ENCODE measurements around the gene RTP5.
"Not testable (repeated sequence)": the region's sequence is repeated elsewhere in the genome, so short reads cannot be mapped to it uniquely, and the experiment has no call there.

Gene RTP5

GRCh38 chr2:241907831-241908230, 38.3 kb downstream of the RTP5 start:
- intact Hi-C loops (cut with DNase I) = not testable (repeated sequence)

GRCh38 chr2:241908686-241909420, 39.3 kb downstream of the RTP5 start:
- DNase-seq = peak in 3 of 10 donors; percentile 23 to 72 (median 57)
- intact Hi-C loops (cut with DNase I) = no loop called here

More at GRCh38 chr2:241907831-241908230, 38.3 kb downstream of the RTP5 start:
- DNase-seq = peak in 1 of 10 donors; percentile 38

- intact Hi-C loops (cut with DNase I) = no loop called here
- DNase-seq = peak in 3 of 10 donors; percentile 18 to 51 (median 47)
These were observed 40.2 kb downstream of the RTP5 start for GRCh38 chr2:241909769-241910168.

GRCh38 chr2:241910604-241911520, 41.3 kb downstream of the RTP5 start:
- DNase-seq = peak in 3 of 10 donors; percentile 22 to 42 (median 32)
- intact Hi-C loops (cut with DNase I) = no loop called here

- intact Hi-C loops (cut with DNase I) = no loop called here
- DNase-seq = no peak
These were observed 42.0 kb downstream of the RTP5 start for GRCh38 chr2:241911551-241911950.

GRCh38 chr2:241912021-241912555, 42.6 kb downstream of the RTP5 start:
- DNase-seq = peak in 3 of 10 donors; percentile 14 to 44 (median 27)
- intact Hi-C loops (cut with DNase I) = no loop called here

GRCh38 chr2:241913703-241914102, 44.2 kb downstream of the RTP5 start:
- intact Hi-C loops (cut with DNase I) = no loop called here

GRCh38 chr2:241914542-241914941, 45.0 kb downstream of the RTP5 start:
- DNase-seq = peak in 3 of 10 donors; percentile 37 to 56 (median 46)
- intact Hi-C loops (cut with DNase I) = no loop called here

More at GRCh38 chr2:241913703-241914102, 44.2 kb downstream of the RTP5 start:
- peak in 2 of 10 donors; percentile 11 to 15 for DNase-seq

- intact Hi-C loops (cut with DNase I) = not testable (repeated sequence)
- DNase-seq = peak in 2 of 10 donors; percentile 24 to 44
These were observed 52.1 kb downstream of the RTP5 start for GRCh38 chr2:241921631-241922030.

GRCh38 chr2:241922411-241922810, 52.9 kb downstream of the RTP5 start:
- intact Hi-C loops (cut with DNase I) = no loop called here
- peak in 3 of 10 donors; percentile 44 to 52 (median 46) for DNase-seq

- DNase-seq = peak in 3 of 10 donors; percentile 24 to 64 (median 55)
- intact Hi-C loops (cut with DNase I) = not testable (repeated sequence)
These were observed 53.5 kb downstream of the RTP5 start for GRCh38 chr2:241922816-241923601.

Data from posterior cingulate gyrus (tissue), 11 donors.